Measurements from ENCODE around the gene GAP43.

Gene GAP43

DNA sequence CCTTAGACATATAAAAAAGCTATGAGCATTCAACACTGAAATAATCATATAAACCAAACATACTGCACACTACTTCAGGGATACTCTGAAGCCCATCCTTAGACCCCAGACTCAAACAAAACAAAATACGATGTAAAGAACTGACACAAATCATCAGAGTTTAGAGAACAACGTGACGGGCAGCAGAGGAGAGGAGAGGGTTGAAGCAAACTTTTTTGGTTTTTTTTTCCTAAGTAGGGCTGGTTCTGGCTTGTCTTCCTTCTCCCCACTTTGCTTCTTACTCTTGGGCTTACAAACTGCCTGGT, 34.7 kb downstream of the GAP43 start:
- ATAC-seq (replicated peaks; ENCODE audit: extremely low read depth, poor library complexity, severe bottlenecking) (peak; percentile 2), DNase-seq (ENCODE audit: low spot score in 2 of 2) (no peak)
- Mint-ChIP-seq H3K4me1 (peaks cover 25% of the 10 kb centered on the region), H3K27ac (ENCODE audit: low read depth) (peak overlapping the region; percentile 98), H3K4me3 (peak overlapping the region; percentile 86), H3K27me3 (no peaks in the 10 kb centered on the region), H3K9me3 (no peaks in the 10 kb centered on the region), H3K36me3 (ENCODE audit: insufficient read depth) (peaks cover 3% of the 10 kb centered on the region)

- DNase-seq (ENCODE audit: low spot score in 2 of 2) = peak; percentile 43 to 52
- peak overlapping the region; percentile 86 for H3K4me3 Mint-ChIP-seq
- H3K36me3 Mint-ChIP-seq (ENCODE audit: insufficient read depth) = peaks cover 3% of the 10 kb centered on the region
- peak overlapping the region; percentile 98 for H3K27ac Mint-ChIP-seq (ENCODE audit: low read depth)
- no peaks in the 10 kb centered on the region for H3K9me3 Mint-ChIP-seq
- peak; percentile 80 for ATAC-seq (replicated peaks; ENCODE audit: extremely low read depth, poor library complexity, severe bottlenecking)
- H3K27me3 Mint-ChIP-seq = no peaks in the 10 kb centered on the region
- H3K4me1 Mint-ChIP-seq = peaks cover 25% of the 10 kb centered on the region
Observed at GRCh38 chr3:115658337-115659181, 35.2 kb downstream of the GAP43 start.

- Mint-ChIP-seq H3K9me3 (no peaks in the 10 kb centered on the region), H3K4me1 (peaks cover 25% of the 10 kb centered on the region), H3K36me3 (ENCODE audit: insufficient read depth) (peaks cover 3% of the 10 kb centered on the region), H3K27ac (ENCODE audit: low read depth) (peak overlapping the region; percentile 98), H3K27me3 (no peaks in the 10 kb centered on the region), H3K4me3 (peak overlapping the region; percentile 86)
- ATAC-seq (replicated peaks; ENCODE audit: extremely low read depth, poor library complexity, severe bottlenecking) = no peak
- DNase-seq (ENCODE audit: low spot score in 2 of 2) = no peak
Observed at GRCh38 chr3:115659253-115660220, 36.2 kb downstream of the GAP43 start.

DNA sequence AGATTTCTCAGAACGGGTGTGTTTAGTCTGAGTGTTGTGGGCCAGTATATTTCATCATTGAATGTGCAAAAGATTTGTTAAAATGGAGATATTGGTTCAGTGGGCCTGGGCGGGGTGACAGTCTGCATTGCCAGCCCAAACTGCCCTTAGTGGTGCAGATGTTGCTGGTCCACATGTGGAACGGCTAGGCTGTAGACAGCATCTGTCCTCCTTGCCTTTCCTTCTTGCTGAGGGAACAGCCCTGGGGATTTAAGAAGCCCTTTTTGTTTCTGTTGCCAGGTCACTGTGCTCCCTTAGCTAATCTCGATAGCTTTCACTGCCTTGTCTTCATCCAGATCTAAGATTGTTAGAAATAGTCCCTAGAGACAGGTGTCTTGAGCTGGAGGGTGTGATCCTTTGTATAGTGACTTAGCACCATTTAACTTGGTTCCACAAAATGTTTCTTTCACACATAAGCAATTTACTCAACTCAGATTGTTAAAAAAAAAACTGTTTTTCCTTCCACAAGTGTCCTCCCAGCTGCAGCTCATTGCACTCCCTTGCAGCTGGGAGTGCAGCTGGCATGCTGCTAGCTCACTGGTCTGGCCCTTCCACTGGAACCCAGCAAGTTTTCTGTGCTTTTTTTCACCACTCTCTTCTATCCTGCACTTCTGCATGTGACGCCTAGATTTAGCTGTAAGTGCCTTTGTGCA, 37.5 kb downstream of the GAP43 start:
- ATAC-seq (replicated peaks; ENCODE audit: extremely low read depth, poor library complexity, severe bottlenecking) = no peak
- H3K4me1 Mint-ChIP-seq = peaks cover 25% of the 10 kb centered on the region
- no peak overlapping the region for H3K4me3 Mint-ChIP-seq
- H3K9me3 Mint-ChIP-seq = no peaks in the 10 kb centered on the region
- no peak for DNase-seq (ENCODE audit: low spot score in 2 of 2)
- H3K27me3 Mint-ChIP-seq = no peaks in the 10 kb centered on the region
- peak overlapping the region; percentile 98 for H3K27ac Mint-ChIP-seq (ENCODE audit: low read depth)
- H3K36me3 Mint-ChIP-seq (ENCODE audit: insufficient read depth) = peaks cover 3% of the 10 kb centered on the region

- H3K4me3 Mint-ChIP-seq = no peak overlapping the region
- no peak for DNase-seq (ENCODE audit: low spot score in 2 of 2)
- no peak overlapping the region for H3K27ac Mint-ChIP-seq (ENCODE audit: low read depth)
- ATAC-seq (replicated peaks; ENCODE audit: extremely low read depth, poor library complexity, severe bottlenecking) = no peak
- H3K4me1 Mint-ChIP-seq = peaks cover 18% of the 10 kb centered on the region
- no peaks in the 10 kb centered on the region for H3K9me3 Mint-ChIP-seq
- no peaks in the 10 kb centered on the region for H3K27me3 Mint-ChIP-seq
- H3K36me3 Mint-ChIP-seq (ENCODE audit: insufficient read depth) = peaks cover 3% of the 10 kb centered on the region
Observed at GRCh38 chr3:115662356-115662755, 39.0 kb downstream of the GAP43 start.

DNA sequence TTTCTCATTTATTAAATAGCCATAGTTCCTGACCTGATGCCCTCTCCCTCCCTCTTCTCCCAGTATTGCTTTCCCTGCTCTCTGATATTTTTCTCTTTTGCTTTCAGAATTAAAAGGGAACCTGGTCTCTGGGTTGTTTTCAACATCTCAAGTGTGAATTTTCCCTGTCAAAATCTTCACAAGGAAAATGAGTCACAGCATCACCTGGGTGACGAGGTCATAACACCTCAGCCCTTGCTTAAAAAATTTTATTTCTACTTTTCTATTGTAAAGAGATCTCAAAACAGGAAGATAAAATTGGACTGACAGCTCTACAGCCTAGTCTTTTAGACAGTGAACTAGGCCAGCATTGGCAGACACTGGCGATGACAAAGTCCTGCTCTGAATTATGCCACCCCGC, 40.1 kb downstream of the GAP43 start:
- Mint-ChIP-seq H3K9me3 (no peaks in the 10 kb centered on the region), H3K27me3 (no peaks in the 10 kb centered on the region), H3K4me1 (peaks cover 8% of the 10 kb centered on the region), H3K27ac (ENCODE audit: low read depth) (no peak overlapping the region), H3K4me3 (no peak overlapping the region), H3K36me3 (ENCODE audit: insufficient read depth) (no peaks in the 10 kb centered on the region)
- ATAC-seq (replicated peaks; ENCODE audit: extremely low read depth, poor library complexity, severe bottlenecking) (no peak), DNase-seq (ENCODE audit: low spot score in 2 of 2) (no peak)

DNA sequence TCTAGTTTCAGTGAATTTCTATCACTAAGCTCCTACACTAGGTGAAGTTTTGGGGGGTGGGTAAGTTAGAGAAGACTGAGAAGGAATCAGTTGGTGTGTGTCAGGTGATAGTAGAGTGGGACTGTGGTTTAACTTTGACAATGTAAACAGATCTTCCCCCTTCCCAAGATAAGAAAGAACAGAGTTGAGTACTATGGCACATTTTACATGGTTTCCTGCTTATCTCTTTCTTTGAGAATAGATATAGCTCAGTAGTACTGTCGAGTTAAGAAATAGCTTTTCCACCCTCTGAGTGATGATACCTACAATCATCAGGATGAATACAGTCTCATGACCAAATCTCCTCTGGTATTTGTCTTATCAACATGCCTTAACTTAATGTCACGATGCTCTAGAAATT, 42.8 kb downstream of the GAP43 start:
- no peaks in the 10 kb centered on the region for H3K36me3 Mint-ChIP-seq (ENCODE audit: insufficient read depth)
- no peaks in the 10 kb centered on the region for H3K4me1 Mint-ChIP-seq
- no peak for ATAC-seq (replicated peaks; ENCODE audit: extremely low read depth, poor library complexity, severe bottlenecking)
- no peaks in the 10 kb centered on the region for H3K27me3 Mint-ChIP-seq
- DNase-seq (ENCODE audit: low spot score in 2 of 2) = no peak
- H3K27ac Mint-ChIP-seq (ENCODE audit: low read depth) = no peak overlapping the region
- H3K4me3 Mint-ChIP-seq = no peak overlapping the region
- no peaks in the 10 kb centered on the region for H3K9me3 Mint-ChIP-seq

DNA sequence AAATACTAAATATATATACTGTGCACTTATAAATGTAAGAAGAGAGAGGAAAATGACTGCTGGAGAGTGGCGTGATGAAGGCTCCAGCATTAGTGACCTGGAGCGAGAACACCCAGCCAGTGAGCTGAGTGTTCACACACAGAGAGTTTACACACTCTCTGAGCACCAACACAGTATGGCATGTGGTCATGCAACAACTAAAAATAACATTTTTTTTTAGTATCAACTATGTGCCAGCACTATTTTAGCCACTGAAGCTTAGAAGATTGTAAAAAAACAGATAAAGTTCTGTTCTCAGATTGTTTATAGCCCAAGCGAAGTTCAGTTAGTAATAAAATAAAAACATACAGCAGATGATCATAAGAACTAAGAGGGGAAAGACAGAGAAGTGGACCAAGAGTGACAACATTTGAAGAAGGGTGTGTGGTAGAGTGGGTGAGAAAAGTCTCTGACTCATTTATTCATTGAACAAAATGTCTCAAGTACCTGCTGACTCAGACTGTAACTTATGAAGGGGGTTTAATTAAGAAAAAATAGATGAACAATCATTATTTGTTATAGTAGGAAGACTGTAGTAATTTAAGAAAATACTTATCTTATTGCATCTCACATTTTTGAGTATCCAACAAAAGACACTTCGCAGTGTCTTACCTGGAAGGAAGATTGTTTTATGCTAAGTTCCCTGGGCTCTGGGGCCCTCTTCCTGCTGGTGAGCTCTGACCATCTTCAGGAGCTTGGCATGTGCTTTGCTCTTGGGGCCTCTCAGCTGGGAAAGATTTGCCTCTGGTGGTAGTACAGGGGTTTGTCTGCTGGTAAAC, 43.8 kb downstream of the GAP43 start:
- no peaks in the 10 kb centered on the region for H3K9me3 Mint-ChIP-seq
- no peaks in the 10 kb centered on the region for H3K27me3 Mint-ChIP-seq
- peak; percentile 70 for ATAC-seq (replicated peaks; ENCODE audit: extremely low read depth, poor library complexity, severe bottlenecking)
- no peak overlapping the region for H3K4me3 Mint-ChIP-seq
- no peaks in the 10 kb centered on the region for H3K4me1 Mint-ChIP-seq
- DNase-seq (ENCODE audit: low spot score in 2 of 2) = no peak
- H3K27ac Mint-ChIP-seq (ENCODE audit: low read depth) = no peak overlapping the region
- no peaks in the 10 kb centered on the region for H3K36me3 Mint-ChIP-seq (ENCODE audit: insufficient read depth)

- no peaks in the 10 kb centered on the region for H3K4me1 Mint-ChIP-seq
- H3K27me3 Mint-ChIP-seq = no peaks in the 10 kb centered on the region
- no peaks in the 10 kb centered on the region for H3K9me3 Mint-ChIP-seq
- no peaks in the 10 kb centered on the region for H3K36me3 Mint-ChIP-seq (ENCODE audit: insufficient read depth)
- DNase-seq (ENCODE audit: low spot score in 2 of 2) (no peak), ATAC-seq (replicated peaks; ENCODE audit: extremely low read depth, poor library complexity, severe bottlenecking) (peak; percentile 46)
- H3K27ac Mint-ChIP-seq (ENCODE audit: low read depth) = no peak overlapping the region
- H3K4me3 Mint-ChIP-seq = no peak overlapping the region
Observed at GRCh38 chr3:115667738-115668065, 44.4 kb downstream of the GAP43 start.

DNA sequence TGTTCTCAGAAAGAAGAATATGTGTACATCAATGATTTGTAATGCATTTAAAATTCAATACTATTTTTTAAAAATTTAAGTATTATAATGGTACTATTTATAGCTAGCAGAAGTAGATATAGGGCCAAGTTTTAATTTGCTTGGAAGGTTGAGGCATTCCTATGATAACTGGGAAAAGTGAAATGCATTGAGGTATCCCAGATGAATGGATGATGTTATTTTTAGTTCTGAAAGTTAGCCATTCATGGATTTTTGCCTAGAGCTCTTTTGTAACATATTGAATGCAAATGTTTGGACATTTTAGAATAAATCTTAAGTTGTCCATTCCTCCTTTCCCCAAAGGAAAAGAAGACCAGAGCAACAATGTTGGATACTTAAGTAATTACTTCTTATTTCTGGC, 47.6 kb downstream of the GAP43 start:
- no peak overlapping the region for H3K27ac Mint-ChIP-seq (ENCODE audit: low read depth)
- no peaks in the 10 kb centered on the region for H3K36me3 Mint-ChIP-seq (ENCODE audit: insufficient read depth)
- ATAC-seq (replicated peaks; ENCODE audit: extremely low read depth, poor library complexity, severe bottlenecking) = no peak

DNA sequence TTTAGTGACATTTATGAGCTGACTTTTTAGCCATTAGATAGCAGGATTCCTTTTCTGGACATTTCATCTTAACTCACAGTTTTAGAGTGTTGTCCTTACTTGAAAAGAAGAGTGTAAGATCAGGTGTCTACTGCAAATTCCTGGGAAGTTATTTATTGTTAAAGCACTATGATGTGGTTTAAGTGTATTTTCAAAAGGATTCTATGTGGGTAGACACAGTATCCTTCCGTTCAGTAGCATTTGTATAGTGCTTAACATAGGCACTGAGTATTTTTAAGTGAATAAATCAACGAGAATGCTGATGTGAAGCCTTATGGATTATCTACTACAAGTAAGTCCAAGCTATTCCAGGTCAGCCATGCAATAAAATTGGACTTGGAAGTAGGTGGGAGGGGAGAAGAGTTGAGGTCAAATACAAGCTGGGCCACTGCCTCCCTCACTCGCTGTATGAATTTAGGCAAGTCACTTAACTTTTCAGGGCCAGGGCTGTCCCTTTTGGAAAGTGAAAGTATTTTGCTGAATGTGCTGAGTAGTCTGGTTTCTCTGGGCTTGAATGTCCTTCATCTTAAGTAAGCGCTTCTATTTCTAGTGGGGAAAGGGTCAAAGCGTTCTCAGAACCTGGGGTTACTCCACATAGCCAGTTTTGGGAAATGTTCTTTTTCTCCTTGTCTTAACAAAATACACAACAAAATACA, 48.6 kb downstream of the GAP43 start:
- ATAC-seq (replicated peaks; ENCODE audit: extremely low read depth, poor library complexity, severe bottlenecking) (no peak), DNase-seq (ENCODE audit: low spot score in 2 of 2) (no peak)
- Mint-ChIP-seq H3K9me3 (no peaks in the 10 kb centered on the region), H3K4me3 (no peak overlapping the region), H3K27me3 (peaks cover 15% of the 10 kb centered on the region), H3K27ac (ENCODE audit: low read depth) (no peak overlapping the region), H3K4me1 (no peaks in the 10 kb centered on the region), H3K36me3 (ENCODE audit: insufficient read depth) (no peaks in the 10 kb centered on the region)

More for the DNA sequence above, 47.6 kb downstream of the GAP43 start:
- Mint-ChIP-seq H3K4me3 (no peak overlapping the region), H3K27me3 (peaks cover 5% of the 10 kb centered on the region), H3K4me1 (no peaks in the 10 kb centered on the region), H3K9me3 (no peaks in the 10 kb centered on the region)
- DNase-seq (ENCODE audit: low spot score in 2 of 2) = no peak
